ENCODE results near the gene RBM38. TPM values are rescaled to one million over a fixed set of nuclear protein-coding genes. Genes with fewer than 3 reads are reported as not detected.
"Not testable (repeated sequence)": the region's sequence is repeated elsewhere in the genome, so short reads cannot be mapped to it uniquely, and the experiment has no call there.

RBM38 gene
- total RNA-seq, 1 donor from 2014 or later = 39.4 TPM

DNA sequence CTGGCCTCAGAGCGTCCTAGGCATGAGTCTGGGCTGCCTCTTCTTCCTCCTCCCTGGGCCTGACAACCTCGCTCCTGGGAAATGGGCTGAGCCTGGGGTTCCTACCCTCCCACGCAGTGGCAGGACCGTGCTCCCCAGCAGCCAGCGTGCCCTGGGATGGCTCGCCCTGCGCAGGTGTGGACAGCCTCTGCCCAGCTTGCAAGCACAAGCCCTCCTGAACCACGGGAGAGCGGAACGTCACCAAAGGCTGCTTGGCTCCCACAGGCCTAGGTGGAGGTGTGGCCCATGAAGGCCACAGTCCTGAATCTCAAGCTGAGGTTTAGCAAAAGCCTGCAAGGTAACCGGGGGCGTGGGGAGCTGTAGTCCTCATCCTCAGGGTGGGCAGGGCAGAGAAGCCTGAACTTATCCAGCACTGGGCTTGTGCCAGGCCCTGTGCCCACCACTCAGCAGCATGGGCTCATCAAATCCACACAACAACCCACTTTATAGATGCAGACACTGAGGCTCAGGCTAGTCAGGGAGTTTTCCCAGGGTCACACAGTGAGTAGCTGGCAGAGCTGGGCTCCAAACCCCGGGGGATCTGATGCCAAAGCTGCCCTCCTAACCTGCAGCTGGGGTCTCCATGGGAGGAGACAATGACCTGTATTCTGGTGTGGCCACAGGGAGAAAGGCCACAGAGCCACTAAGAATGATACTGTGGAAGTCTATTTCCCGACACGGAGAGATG, 25.3 kb downstream of the RBM38 start:
- DNase-seq (ENCODE audit: extremely low read depth, low read depth, low spot score) = no peak

DNA sequence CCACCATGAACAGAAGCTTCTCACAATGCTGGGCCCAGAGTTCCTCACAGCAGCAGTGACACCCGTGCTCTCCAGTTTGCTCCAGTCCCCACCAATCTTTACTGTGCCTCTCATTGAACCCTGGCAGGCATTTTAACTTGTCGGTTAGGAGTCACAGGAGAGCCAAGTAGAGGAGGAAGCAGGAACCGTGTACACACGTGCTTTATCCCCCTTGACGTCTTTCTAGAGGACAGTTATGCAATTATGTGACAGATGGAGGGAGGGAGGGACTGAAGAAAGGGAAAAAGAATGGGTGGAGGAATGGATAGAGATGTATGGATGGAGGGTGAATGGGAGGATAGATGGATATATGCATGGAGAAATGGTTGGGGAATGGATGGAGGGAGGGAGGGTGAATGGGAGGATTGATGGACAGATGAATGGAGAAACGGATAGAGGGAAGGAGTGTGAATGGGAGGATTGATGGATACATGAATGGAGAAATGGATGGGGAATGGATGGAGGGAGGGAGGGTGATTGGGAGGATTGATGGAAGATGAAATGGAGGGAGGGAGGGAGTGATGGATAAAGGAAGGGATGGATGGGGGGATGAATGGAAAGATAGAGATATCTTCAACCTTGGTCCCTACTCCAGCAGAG, 26.0 kb downstream of the RBM38 start:
- DNase-seq (ENCODE audit: extremely low read depth, low read depth, low spot score) = no peak

DNA sequence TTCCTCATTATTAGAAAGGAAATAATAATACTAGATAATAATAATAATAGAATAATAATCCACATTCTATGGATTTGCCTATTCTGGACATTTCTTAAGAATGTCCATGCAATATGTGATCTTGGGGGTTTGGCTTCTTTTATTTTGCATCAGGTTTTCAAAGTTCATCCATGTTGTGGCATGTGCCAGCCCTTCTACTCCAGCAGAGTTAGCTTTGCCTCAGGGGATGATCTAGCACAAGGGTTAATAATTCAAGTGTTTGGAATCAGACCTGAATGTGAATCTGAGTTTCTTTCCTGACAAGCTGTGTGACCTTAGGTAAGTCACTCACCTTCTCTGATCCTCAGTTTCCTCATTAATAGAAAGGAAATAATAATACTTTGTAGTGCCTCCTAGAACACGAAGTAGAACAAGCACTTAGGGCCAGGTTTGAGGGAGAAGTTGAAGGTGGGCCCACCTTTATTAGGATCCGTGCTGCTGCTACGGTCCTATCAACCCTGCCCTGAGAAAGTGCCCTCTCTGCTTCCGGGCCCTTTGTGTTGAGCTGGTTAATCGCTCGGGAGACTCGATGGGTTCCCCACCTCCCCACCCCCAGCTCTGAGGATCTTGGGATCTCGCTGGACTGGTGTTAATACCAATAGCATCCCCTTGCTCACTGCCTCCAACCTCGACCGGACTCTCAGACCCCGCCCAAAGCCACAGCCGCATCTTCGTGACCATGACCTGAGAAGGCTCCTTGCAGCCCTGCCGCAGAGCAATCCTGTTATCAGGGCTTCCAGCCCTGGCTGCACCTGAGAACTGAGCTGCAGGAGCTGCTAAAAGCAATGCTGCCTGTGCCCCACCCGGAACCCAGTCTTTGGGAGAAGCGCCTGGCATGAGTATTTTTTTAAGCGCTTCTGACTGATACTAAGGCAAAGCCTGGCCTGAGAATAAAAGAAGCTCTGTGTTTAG, 26.9 kb downstream of the RBM38 start:
- DNase-seq (ENCODE audit: extremely low read depth, low read depth, low spot score) = no peak

DNA sequence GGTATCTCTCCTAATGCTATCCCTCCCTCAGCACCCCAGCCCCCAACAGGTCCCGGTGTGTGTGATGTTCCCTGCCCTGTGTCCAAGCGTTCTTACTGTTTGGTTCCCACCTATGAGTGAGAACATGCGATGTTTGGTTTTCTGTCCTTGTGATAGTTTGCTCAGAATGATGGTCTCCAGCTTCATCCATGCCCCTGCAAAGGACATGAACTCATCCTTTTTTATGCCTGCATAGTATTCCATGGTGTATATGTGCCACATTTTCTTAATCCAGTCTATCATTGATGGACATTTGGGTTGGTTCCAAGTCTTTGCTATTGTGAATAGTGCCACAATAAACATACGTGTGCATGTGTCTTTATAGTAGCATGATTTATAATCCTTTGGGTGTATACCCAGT, 28.3 kb downstream of the RBM38 start:
- not testable (repeated sequence) for DNase-seq (ENCODE audit: extremely low read depth, low read depth, low spot score)

DNA sequence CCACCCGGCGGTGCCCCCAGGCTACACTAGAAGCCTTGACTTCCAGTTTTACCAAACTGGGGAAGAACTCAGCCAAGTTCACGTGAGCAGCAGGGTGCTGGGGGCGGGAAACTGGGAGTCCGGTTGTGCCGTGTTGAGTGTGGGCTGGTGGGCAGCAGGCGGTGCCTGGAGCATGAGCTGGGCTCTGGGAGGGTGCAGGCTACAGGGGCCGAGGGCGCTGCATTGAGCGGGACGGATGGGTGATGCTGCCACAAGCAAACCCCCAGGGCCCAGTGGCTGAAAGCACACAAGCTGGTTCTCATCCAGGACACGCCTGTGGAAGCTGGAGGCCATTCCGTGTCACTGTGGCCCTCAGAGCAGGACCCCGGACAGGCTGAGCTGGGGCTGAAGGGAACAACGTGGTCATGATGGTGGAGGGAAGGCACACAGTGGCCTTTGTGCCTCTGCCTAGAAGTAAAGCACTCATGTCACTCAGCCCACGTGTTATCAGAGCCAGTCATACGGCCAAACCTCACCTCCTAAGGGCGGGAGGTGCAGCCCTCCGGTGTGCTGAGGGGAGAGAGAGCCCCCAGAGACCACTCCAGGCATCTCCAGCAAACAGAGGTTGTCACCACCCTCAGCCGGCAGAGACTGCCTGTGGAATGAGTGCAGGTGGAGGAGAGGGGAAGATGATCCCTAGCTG, 29.5 kb downstream of the RBM38 start:
- DNase-seq (ENCODE audit: extremely low read depth, low read depth, low spot score) = no peak

DNA sequence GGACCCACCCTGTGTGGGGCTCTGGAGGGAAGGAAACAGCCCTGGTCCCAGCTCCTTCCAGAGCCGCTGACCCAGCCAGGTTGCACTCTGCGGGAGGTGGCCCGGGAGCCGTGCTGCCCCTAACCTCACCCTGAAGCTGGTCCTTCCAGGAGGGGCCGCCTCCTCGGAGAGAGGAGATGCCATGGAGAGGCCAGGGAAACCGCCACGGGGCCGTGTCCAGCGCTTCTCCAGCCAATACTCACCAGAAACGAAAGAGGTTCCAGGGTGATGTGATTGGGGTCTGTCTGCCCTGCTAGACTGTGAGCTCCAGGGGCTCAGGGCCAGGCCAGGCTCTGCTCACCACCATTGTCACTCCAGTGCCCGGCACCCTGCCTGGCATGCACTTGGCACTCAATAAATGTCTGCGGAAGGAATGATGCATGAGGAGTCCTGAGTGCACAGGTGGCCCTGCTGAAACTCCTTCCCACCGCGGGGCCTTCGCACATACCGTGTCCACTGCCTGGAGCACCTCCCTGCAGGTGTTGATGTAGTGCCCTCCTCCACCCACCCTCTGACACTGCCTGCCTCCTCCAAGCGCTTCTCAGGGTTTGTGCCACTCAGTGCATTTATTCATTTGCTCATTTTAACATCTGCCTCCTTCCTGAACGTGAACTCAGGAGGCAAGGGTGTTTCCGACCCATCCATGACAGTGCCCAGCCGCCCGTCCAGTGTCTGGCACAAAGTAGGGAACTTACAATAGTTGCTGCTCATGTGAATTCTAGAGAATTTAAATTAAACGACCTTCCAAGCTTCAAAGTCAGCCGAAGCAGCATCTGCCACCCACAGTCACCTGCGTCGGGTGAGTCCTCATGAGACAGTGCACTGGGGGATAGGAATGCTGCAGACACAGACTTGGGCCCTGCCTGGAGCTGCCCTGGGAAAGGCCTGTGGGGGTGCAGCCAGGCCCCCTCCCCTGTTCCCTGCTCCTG, 30.3 kb downstream of the RBM38 start:
- DNase-seq (ENCODE audit: extremely low read depth, low read depth, low spot score) = no peak

DNA sequence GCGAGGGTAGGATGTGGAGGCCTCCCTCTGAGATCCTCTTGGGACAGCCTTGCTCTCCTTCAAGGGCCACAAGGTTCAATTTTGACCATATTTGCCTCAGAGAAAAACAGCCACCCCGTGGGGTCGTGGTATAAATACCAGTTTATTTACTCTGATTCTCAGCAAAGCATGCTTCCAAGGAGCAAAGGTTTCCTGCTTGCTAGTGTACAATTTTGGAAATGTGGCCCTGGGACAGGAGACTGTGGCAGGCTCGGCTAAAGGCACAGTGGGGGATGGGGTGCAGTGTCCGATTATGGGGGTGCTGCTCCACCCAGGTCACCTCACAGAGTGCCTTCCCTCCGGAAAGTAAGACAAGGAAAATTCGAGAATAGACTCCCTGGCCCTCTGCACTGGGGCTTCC, 31.1 kb downstream of the RBM38 start:
- DNase-seq (ENCODE audit: extremely low read depth, low read depth, low spot score) = no peak

DNA sequence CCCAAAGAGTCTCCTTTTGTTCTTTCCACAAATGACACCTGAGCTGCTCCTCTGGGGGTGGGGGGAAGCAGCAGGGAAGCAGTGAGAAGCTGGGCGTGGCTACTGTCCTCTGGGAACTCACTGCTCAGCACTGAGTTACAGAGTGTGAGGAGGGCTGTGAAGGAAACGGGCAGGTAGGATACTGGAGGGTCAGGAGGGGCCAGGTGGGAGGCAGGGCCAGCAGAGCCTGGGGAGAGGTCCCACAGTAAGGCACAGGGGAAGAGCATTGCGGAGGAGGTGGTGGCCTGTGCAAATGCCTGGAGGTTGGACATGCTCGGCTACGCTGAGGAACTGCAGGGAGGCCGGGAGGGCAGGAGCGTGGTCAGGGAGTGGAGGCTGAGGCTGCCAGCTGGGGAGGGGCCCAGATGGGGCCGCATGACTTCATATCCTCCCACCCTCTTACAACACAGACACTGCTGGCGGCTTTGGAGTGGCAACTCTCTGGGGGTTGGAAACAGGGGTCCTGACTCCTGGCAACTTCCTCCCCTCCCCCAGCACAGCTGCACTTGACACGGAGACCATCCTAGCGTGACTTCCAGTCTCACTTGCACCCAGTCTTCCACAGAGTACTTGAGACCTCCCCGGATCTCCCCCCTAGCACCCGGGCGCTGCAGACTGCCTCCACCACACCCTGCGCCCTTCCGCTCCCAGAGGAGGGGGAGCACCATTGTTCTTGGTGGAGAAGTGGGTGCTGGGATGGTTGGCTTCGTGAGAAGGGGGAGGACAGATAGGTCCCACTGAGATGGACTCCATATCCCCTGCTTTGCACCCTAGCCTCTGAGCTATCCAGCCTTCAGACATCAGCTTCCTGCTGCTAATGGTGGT, 34.2 kb downstream of the RBM38 start:
- DNase-seq (ENCODE audit: extremely low read depth, low read depth, low spot score) = no peak

DNA sequence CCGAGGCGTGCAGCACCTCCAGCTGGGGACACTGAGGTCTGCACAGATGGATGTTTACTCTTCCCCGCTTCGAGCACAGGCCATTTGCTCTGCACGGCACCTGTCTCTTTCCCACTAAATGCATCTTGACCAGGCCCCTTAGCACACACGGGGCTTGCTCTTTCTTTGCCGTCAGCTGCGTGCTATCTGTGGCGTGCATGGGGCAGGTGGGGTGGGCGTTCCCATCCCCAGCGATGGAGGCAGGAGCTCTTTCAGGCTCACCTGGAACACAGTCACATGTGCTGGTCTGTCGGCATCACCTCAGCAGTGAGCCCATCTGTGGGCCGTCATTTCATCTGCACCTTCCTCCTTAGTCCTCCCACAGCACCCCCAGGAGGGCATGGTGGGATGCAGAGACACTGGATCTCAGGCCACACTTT, 35.1 kb downstream of the RBM38 start:
- DNase-seq (ENCODE audit: extremely low read depth, low read depth, low spot score) = no peak

DNA sequence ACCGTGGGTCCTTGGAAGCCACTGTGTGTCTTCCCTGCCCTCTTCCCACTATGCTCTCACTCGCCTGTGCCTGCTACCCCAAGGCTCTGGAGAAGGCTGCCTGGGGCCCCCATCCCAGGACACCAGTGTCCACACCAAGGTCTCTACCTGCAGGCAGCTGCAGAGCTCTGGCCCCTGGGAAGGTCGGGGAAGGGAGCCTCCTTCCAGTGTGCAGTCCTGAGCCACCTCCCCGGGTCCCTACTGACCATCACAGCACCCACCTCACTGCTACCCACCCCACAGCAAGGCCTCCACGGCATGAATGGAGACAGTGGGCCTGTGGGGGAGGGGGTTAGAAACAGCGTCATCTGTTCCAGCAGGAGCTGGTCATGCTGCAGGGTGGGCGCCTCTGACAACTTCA, 35.6 kb downstream of the RBM38 start:
- no peak for DNase-seq (ENCODE audit: extremely low read depth, low read depth, low spot score)

DNA sequence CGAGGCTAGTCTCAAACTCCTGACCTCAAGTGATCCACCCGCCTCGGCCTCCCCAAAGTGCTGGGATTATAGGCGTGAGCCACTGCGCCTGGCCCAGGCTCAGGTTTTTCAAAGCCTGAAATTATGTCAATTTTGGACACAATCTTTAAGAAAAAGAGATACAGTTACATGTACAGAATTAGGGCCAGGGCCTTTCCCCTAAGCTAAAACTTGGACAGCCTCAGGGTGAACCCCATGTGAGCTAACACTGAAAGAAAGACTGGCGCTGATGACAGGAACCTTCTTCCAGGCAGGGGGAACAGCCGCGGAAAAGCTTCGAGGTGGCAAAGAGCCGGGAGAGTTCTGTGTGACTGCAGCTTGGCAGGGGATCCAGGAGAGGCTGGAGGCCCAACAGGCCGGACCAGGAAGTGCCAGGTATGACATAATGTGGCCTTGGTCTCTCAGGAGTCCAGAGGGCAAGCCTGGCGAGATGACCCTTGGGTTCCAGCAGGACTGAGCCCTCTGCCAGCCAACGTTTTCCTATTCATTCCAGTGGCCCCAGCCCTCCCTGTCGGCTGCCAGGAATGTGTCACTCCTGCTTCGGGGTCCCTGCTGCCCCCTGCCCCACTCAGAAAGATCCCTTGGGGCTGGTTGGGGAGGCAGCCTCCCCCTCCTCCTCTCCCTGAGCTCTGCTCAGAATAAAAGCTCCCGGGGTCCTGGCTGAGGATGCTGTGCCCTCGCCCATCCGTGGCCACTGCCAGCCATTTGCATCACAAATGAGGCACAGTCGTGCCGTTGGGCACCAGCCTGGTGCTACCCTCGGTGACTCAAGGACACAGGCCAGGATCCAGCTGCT, 37.3 kb downstream of the RBM38 start:
- no peak for DNase-seq (ENCODE audit: extremely low read depth, low read depth, low spot score)

DNA sequence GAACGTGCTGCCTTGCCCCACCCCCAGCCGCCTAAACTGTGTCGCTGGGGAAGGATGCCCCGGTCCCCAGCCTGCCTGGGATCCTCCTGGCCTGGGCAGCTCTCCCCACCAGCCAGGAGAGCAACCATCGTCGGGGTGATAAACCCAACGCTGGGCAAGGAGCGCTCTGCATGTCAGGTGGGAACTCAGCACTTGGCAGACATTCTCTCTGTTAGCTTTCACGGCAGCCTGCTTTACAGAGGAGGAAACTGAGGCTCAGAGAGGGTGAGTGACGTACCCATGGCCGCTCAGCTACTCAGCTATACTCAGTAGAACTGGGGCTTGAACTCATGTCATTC, 37.9 kb downstream of the RBM38 start:
- no peak for DNase-seq (ENCODE audit: extremely low read depth, low read depth, low spot score)

DNA sequence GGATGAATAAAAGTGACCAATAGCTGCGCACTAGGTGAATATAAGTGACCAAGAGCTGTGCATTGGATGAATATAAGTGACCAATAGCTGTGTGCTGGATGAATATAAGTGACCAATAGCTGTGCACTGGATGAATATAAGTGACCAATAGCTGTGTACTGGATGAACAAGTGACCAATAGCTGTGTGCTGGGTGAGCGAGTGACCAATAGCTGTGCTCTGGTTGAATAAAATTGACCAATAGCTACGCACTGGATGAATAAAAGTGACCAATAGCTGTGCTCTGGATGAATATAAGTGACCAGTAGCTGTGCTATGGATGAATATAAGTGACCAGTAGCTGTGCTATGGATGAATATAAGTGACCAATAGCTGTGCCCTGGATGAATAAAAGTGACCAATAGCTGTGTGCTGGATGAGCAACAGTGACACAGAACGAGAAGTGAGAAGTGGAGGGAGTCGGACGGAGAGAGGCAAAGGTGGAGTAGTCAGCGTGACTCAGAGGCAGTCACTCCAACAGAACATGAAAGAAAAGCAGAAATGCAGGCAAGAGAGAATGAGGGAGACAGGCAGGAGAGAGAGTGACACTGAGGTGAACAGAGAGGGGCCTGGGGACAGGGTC, 38.5 kb downstream of the RBM38 start:
- DNase-seq (ENCODE audit: extremely low read depth, low read depth, low spot score) = no peak

DNA sequence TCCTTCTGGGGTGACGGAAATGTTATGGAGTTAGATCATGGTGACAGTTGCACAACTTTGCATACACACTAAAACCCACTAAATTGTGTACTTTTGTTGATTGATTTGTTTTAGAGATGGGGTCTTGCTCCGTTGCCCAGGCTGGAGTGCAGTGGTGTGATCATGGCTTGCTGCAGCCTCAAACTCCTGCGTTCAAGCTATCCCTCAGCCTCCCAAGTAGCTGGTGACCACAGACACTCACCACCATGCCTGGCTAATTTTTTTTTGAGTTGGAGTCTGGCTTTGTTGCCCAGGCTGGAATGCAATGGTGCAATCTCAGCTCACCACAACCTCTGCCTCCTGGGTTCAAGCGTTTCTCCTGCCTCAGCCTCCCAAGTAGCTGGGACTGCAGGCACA, 39.0 kb downstream of the RBM38 start:
- DNase-seq (ENCODE audit: extremely low read depth, low read depth, low spot score) = not testable (repeated sequence)

DNA sequence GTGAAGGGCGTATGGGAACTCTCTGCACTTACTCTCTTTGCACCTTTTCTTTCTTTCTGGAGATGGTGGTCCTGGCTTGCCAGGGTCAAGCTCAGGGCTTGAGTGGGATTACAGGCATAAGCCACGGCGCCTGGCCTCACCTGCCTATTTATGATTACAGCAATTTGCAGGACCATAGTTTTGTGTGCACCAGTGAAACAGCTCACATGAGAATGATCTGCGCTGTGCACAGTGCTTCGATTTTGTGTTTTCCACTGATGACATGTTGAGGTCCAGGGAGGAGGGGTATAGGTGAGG, 40.3 kb downstream of the RBM38 start:
- no peak for DNase-seq (ENCODE audit: extremely low read depth, low read depth, low spot score)

DNA sequence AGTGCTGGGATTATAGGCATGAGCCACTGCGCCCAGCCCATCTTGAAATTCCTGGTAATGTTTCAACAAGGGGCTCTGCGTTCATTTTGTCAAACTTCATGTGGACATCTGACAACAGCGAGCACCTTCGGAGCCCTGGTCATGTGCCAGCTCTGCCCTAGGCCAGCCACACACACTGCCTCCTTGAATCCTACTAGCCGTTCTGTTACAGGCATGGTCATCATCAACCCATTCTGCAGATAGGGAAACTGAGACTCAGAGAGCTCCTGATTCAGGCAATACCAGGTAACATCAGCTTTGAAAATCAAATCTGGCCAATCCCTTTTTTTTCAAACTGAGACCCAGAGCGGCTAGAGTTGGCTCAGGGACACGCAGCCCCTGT, 41.3 kb downstream of the RBM38 start:
- no peak for DNase-seq (ENCODE audit: extremely low read depth, low read depth, low spot score)

DNA sequence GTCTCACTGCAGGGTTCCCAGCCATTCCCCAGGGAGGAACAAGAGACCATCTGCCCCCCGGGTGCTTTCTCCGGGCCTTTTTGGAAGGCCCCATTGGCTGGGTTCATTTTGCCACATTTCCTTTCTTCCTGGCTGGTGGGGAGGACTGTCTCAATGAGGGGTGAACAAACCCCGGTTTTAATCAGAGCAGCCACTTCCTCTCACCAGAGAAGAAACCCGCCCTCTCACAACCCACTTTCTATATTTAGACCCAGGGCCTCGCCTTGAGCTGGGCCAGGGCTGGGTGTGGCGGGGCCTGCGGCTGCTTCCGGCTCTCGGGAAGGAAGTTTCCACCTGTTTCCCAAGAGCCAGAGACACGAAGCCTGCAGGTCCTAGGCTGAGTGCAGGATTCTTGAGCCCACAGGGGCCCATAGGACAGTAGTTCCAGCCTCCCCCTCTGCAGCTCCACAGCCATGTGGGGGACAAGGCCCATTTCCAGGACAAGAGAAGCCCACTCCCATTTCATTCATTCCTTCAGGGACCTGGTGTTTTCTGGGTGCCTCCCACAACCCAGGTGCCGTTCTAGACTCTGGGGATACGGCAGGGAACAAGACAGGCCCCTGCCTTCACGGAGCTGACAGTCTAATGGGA, 41.8 kb downstream of the RBM38 start:
- no peak for DNase-seq (ENCODE audit: extremely low read depth, low read depth, low spot score)

Measured in glomerular endothelial cell (primary cell).